GM21786 (cell line): ENCODE data around the gene TARM1.

ENCODE experiments used
- ATAC-seq: cut with Tn5 transposase; IDR thresholded peaks from one replicate; pipeline ENCODE4 v1.9.1; 2021; ENCODE audit not compliant: unreplicated experiment

The TARM1 gene

DNA sequence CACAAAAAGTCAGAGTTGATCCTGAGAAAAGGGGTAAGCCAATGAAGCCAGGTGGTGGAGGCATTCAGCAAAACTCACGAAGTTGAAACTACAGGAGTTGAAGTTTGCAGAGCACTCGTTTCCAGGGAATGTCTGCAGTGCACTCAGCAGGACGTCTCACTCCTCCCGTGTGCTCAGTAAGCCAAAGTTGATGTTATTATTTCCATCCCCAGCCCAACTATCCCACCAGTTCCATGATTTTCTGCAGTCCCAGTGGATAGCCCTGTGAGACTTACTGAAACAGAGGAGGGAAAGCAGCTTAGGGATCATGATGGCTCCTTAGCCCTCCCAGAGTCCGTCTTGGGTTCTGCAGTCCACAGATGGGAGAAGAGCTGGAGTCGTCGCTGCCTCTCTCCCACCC lies at the start of gene TARM1:
TSS of gene TARM1 (minus strand) at position 334 of the 400 bp plus-strand sequence. CDS start at position 309, 25 bp downstream.
- no peak for ATAC-seq

DNA sequence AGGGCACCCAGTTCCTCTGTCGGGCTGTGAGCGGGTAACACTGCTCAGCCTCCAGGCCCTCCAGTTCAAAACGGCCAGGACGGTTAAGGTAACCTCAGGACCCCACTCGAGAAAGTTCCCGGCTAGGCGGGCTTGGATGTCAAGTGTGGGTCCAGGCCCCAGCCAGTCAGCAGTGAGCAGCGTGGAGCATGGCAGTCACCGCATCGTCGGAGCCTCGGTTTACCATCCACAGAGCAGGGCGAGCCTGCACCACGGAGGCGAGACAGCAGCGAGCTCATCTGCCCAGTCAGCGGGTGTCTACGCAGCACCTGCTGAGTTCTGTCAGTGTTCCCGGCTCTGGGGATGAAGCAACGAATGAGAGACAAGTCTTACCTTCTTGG lies 48.4 kb upstream of the TARM1 start:
- no peak for ATAC-seq

DNA sequence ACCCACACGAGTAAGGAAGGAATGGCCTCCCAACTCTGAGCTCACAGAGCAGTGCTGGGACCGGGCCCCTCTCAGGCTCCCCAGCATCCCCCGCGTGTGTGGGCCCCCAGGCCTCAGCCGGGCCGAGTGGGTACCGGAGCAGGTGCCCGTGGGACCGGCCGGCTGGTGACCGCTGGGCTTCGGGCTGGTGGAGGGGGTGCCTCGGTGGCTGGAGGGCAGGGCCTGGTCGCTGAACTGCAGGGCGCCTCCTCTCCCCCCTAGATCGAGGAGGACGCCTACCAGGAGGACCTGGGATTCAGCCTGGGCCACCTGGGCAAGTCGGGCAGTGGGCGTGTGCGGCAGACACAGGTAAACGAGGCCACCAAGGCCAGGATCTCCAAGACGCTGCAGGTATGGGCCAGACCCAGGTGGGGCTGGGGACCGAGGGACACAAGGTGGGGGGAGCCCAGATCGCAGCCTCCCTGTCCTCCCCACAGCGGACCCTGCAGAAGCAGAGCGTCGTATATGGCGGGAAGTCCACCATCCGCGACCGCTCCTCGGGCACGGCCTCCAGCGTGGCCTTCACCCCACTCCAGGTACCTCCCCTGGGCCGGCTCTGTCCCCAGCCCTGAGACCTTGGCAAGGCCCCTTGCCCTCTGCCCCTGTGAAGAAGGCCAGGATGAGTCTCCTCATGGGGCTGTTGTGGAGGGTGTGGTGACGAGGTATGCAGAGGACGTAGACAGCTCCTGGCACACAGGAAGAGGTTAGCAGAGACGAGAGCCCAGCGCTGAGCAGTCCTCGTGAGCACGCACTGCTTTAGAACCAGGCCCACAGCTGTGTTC lies 47.8 kb upstream of the TARM1 start:
- ATAC-seq: no peak

DNA sequence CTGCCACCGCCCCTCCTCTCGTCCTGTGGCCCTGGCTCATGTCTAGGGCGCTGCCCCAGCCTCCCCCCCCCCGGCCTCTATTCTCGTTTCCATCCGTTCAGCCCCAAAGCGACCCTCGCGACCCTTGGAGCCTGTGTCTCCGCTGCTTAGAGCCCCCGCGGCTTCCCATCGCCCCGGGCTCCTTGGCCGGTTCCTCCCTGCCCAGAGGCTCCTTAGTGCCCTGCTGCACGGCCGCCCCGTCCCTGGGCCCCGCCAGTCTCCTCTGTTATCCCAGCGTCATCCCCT lies 47.2 kb upstream of the TARM1 start:
- ATAC-seq: no peak

DNA sequence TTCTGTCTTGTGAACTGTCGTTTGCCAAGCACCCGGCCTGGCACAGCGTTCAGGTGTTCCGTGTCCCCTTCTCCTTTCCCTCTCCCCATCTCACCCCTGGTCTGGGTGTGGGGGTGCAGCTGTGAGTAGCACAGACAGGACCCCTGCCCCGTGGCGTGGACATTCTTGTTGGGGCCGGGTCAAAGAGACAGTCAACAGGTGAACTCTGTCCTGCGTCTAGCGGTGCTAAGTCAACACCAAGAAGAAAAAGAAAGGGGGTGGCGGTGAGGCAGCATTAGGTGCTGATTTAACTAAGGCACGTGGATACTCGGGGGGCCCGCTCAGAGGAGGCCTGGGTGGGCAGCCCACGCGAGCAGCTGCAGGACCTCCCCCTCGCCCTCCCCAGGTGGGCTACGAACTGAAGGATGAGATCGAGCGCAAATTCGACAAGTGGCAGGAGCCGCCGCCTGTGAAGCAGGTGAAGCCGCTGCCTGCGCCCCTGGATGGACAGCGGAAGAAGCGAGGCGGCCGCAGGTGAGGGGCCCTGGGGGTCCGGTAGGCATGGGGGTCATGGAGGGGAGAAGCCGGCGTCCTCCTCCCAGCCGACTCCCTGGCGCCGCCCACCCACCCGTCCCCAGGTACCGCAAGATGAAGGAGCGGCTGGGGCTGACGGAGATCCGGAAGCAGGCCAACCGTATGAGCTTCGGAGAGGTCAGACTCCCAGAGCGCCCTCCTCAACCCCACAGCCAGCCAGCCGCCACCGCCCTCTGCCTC lies 46.7 kb upstream of the TARM1 start:
- ATAC-seq: no peak

DNA sequence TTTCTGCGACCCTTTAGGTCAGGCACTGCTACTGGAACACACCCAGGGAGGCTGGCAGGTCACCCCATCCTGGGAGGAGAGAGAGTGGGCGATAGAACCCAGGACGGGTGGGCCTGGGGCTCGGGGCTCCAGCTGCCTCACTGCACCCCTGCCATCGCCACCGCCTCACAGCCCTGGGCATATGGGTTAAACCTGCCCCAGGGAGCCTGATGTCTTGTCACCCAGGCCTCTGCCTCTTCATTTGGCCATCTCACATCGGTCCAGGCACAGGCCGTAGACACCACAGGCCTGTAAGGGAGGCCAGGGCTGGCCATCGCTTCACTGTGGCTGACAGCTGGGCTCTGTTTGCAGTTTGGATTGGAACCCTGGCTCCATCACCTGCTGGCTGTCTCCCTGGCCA lies 44.5 kb upstream of the TARM1 start:
- ATAC-seq: no peak

DNA sequence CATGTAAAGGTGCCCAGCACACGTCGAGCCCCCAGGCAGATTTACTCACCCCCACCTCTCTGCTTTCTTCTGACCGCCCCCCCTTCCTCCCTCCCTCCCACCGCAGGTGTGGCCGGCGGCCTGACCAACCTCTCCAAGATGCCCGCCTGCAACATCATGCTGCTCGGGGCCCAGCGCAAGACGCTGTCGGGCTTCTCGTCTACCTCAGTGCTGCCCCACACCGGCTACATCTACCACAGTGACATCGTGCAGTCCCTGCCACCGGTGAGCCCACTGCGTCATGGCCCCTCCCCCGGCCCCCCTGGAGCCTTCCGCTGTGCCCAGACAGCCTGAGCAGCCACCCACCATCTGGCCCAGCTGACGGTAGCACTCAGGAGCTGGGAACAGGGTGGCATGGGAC lies 43.2 kb upstream of the TARM1 start:
- no peak for ATAC-seq

DNA sequence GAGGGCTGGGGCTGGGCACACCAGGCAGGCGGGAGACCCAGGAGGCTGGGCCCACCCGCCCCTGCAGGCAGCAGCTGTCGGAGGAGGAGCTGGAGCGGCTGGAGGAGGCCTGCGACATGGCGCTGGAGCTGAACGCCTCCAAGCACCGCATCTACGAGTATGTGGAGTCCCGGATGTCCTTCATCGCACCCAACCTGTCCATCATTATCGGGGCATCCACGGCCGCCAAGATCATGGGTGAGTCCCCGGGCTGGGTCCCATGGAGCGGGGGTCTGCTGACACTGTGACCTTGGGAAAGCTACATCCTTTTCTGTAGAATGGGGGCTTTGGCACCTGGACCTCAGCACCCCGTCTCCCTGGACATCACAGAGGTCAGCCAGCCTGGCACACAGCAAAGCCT lies 42.5 kb upstream of the TARM1 start:
- ATAC-seq: no peak

DNA sequence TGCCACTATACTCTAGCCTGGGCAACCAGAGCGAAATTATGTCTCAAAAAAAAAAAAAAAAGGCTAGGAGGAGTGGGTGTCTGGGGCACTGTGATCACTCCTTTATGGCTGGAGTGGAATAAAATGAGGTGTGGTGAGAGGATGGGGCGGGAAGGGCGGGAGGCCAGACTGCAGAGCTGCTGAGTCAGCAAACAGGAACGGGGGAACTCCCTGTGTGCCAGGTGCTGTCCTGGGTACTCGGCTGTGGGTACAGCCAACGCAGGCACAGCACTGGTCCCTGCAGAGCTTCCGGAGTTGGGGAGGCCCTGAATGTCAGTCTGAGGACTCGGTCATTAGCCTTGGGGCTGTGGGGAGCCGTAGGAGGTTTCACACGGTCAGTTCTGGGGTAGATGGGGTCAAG lies 40.1 kb upstream of the TARM1 start:
- no peak for ATAC-seq

DNA sequence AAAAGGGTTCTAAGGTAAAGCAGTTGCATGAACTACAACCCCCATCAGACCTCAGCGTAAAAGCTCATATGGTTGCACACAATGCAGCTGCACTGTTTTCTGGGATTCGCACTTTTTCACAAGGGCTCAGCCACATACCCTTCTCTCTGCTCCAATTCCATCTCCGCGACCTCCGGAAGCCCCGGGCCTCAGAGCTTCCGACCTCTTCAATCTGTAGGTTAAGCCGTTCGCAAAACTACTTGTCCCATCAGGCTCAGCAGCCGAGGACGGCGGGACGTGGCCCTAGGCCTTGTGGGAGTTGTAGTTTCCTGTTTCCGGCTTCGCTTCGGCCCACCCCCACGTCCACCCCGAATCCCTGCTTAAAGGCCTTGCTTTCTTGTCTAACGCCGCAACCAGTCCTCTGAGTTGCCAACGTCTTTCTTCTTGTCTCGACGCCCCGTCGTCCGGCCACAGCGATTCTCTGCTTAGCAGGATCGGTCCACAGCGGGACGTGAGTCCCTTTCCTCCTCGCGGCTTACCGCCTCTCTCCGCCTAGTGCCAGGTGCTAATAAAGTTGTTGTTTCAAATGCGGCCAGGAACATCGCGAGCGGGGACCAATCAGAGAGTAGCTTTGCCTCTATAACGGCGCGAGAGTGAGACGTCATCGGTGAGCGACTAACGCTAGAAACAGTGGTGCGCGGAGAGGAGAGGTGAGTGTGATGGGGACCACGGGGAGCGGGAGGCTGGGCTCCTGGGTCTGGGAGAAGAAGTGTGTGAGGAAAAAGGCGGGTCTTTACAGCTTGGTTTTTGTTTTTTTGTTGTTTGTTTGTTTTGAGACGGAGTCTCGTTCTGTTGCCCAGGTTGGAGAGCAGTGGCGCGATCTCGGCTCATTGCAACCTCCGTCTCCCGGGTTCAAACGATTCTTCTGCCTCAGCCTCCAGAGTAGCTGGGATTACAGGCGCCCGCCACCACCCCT lies 34.2 kb upstream of the TARM1 start, which contains the start of the genes PRPF31 and TFPT:
TSS of gene PRPF31 (plus strand) at position 646 of the 955 bp plus-strand sequence. CDS start 2,525 bp downstream, outside the sequence.
TSS of gene TFPT (minus strand) at position 549 of the 955 bp plus-strand sequence. CDS start at position 161, 388 bp downstream.
- ATAC-seq: peak; percentile 76

DNA sequence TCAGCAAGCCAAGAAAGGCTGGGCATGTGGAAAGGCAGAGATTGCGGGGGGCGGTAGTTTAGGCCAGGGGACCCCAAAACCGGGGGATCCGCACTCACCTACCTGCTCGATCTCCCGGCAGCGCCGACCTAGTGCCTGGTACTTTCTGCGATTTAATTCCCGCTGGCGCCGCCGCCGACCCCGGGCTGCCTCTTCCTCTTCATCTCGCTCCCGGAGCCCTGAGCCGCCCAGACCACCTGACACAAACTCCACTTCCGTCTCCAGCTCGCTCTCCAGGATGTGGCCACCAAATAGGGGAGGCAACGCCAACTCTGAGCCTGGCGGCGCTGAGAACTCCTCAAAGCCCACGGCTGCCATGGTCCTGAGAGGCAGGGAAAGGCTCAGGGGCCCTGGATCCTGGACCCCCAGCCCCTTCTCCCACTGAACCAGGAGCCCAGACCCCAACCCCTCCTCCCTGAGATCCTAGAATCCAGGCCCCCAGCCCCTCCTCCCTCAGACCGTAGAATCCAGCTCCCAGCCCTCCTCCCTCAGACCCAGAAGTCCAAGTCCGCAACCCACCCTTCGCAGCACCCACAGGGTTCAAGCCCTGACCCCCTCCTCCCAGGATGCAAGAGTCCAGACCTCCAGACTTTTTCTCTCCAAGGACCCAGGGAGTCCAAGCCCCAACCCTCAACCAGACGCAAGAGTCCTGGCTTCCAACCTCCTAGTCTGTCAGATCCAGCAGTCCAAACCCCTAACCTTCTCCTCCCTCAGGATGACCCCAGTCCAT lies 33.4 kb upstream of the TARM1 start:
- ATAC-seq: no peak

DNA sequence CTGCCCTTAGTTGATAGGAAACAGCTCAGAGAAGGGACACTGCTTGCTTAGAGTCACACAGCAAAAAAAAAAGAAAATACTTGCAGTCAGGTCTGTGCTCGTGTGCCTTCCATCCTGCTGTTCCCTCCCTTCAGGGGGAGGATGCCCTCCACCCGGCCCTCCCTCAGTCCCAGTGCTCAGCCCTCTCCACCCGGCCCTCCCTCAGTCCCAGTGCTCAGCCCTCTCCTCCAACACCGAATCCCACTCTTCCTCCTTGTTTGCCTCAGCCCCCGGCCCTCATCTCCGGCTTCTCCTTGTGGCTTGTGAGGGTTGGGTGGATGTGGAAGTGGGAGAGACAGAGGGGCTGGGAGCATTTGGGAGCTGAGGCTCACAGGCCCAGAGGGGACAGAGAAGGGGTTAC lies 28.5 kb upstream of the TARM1 start:
- ATAC-seq: no peak

DNA sequence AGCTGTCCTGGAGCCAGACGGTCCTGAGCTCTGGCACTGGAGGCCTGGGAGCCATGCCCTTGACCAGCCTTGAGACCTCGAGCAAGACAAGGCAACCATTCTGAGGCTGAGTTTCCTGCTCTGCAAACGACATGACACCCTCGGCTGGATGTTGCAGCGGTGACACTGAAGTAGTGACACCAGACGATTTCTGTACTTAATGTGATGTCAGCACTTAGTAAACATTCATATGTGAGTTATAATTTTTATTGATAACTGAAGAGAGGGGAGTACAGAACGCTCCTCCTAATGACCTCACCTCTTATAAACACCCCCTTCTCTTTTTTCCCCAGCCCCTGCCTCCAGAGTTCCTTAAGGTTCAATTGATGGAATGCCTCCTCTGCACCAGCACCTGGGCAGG lies 27.3 kb upstream of the TARM1 start:
- no peak for ATAC-seq

DNA sequence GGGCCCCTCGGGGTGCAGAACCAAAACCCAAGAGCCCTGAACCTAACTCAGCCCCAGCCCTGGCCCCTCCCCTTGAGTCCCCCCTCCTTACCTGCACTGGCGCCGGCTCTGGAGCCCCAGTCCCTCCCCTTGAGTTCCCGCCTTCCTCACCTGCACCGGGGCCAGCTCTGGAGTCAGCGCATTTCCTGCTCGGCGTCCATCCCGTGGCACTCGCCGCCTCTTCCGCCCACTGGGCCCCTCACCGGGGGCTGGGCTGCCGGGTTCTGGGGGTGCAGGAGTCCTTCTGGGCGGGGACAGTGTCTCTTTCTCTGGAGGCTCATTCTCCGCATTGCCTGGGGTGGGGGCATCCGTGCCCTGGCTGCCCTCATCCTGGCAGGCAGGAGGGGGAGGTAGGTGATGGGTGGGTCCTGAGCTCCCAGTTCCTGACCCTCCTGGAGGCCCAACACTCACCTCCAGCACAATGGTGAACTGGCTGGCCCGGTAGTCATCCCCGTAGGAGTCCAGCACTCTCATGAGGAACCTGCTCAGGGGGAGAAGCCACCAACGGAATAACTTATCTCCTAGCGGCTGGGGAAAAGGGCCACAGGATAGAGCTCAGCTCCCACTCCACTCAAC lies 26.8 kb upstream of the TARM1 start:
- no peak for ATAC-seq

DNA sequence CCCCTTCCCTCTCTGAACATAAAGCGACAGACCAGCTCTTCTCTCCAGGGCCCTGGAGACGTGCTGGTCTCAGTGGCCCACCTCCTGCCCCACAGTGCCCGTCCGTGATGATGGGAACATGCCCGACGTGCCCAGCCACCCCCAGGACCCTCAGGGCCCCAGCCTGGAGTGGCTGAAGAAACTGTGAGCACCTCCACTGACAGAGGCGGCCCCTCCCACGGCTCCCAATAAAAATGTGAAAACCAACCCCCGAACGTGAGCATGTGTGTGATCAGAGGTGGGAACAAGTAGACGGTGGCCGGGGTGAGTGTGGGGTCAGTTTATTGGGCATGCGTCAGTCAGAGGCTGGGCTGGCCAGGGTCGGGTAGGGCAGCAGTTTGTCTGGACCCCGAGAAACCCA lies 25.6 kb upstream of the TARM1 start:
- no peak for ATAC-seq

DNA sequence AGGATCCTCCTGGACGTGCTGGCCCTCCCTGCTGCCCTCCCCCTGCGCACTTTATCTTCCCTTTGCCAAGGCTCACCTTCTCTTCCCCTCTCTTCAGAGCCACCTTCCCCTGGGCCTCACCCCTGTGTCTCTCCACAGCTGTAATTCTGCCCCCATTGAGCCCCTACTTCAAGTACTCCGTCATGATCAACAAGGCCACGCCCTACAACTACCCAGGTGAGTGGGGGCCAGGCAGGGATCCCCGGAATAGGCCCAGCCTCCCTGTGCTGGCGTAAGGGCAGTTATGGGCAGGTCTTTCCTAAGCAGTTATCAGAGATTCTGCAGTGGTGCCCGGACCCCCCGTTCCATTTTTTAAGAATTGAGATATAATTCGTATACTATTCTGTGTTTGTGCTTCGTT lies 24.6 kb upstream of the TARM1 start:
- no peak for ATAC-seq

DNA sequence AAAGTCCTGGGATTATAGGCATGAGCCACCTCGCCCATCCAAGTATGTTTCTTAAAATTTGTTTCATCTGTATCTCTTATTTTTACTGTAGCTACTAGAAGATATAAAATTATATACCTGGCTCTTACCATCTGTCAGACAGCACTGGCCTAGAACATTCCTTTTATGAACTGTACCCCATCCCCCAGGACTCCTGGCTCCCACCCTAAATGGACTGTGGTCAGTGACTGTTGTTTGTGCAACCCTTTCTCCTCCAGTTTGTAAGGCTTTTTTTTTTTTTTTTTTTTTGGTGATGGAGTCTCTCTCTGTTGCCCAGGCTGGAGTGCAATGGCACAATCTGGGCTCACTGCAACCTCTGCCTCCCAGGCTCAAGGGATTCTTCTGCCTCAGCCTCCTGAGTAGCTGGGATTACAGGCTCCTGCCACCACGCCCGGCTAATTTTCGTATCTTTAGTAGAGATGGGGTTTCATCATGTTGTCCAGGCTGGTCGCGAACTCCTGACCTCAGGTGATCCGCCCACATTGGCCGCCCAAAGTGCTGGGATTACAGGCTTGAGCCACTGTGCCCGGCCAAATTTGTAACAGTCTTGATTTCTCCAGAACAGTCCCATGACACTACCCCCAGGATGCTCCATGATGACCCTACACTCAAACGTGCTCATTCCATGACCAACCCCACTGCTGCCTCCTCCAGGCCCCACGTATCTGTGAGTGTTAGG lies 24.0 kb upstream of the TARM1 start:
- no peak for ATAC-seq

DNA sequence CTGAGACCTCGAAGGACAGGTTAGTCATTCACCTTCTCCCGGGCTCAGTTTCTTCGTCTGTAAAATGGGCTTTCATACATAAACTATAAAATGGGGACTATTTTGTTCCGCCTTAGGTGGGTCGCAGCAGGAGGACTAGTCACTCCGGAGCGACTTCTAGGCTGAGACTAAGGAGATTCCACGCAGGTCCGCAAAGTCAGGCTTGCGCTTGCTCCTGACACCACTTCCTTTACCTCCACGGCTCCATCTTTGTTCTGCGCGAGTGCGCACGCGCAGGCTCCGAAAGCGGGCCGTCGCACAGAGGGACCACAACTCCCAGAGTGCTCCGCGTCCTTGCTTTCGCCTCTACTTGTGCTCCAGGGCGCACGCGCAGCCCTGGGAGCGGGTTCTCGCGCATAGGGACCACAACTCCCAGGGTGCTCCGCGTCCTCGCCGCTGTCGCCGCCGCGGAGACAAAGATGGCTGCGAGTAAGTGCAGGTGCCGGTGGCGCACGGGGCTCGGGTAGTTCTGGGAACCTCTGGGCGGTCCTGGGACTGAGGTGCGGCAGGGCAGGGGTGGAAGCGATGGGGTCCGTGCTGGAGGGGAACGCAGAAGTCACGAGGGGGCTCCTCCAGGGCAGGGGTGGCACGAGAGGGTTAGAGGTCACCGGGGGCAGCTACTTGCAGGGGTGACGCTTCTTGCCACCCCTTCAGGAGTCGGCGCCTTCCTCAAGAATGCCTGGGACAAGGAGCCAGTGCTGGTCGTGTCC lies 21.4 kb upstream of the TARM1 start, which contains the start of gene NDUFA3:
TSS of gene NDUFA3 (plus strand) at position 435 of the 749 bp plus-strand sequence. CDS start at position 459, 24 bp downstream.
- ATAC-seq: peak; percentile 91

DNA sequence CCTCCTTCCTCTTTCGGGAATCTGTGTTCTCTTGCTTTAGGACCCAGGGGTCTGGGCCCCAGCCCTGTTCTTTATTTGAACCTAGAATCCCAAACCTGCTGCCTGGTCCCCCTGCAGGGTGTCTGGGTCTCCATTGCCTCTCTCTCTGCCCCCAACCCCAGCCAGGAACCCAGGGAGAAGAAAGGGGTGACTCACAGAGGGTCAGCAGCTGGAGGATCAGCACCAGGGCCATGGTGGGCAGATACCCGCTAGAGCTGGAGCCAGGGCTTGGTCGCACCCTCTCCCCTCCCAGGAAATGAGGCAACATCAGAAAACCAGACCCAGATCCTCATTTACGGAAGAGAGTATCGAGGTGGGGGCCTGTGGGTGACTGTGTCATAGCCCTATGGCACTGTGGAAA lies 19.4 kb upstream of the TARM1 start, which contains the start of gene OSCAR:
TSS of gene OSCAR (minus strand) at position 243 of the 400 bp plus-strand sequence. CDS start at position 232, 11 bp downstream.
- ATAC-seq: no peak
